Hepatocyte (in vitro differentiated cells): ENCODE results near the gene OLFML1.

Experiments used
- CTCF ChIP-seq: fragments of 200-600 bp; sonication (generic); IDR thresholded peaks from 2 replicates; pipeline ENCODE4 v1.5.1; 2016; ENCODE audit warnings: antibody characterized with exemption, mild to moderate bottlenecking; ENCODE audit not compliant: poor library complexity
- EZH2 ChIP-seq: fragments of 200-600 bp; sonication (generic); IDR thresholded peaks from 2 replicates; pipeline ENCODE4 v1.6.1; 2016; ENCODE audit warnings: antibody characterized with exemption, mild to moderate bottlenecking, borderline replicate concordance

DNA sequence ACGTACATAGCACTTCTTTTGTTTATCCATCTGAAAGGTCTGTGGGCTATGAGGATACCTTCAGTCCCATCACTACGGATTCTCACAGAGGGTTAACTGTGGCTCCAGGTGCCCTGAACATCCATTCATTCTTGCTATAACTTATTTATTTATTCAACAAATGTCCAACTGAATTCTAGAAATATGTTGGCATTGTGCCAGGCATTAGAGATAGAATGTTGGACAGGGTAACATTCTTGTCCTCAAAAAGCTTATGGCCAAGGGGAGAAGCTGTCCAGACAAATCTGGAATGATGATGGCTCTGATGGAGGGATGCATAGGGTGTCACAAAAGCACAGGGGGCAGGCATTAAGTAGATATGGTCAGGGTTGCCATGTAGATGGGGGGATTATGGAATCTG lies 8.4 kb downstream of the OLFML1 start:
- TF ChIP-seq CTCF (no peak), EZH2 (no peak)
